ENCODE measurements around the gene RNF220. TPM values are rescaled to one million over a fixed set of nuclear protein-coding genes. Genes with fewer than 3 reads are reported as not detected.

RNF220 gene
- polyA plus RNA-seq, 1 donor from 2014 or later, result 142 TPM

DNA sequence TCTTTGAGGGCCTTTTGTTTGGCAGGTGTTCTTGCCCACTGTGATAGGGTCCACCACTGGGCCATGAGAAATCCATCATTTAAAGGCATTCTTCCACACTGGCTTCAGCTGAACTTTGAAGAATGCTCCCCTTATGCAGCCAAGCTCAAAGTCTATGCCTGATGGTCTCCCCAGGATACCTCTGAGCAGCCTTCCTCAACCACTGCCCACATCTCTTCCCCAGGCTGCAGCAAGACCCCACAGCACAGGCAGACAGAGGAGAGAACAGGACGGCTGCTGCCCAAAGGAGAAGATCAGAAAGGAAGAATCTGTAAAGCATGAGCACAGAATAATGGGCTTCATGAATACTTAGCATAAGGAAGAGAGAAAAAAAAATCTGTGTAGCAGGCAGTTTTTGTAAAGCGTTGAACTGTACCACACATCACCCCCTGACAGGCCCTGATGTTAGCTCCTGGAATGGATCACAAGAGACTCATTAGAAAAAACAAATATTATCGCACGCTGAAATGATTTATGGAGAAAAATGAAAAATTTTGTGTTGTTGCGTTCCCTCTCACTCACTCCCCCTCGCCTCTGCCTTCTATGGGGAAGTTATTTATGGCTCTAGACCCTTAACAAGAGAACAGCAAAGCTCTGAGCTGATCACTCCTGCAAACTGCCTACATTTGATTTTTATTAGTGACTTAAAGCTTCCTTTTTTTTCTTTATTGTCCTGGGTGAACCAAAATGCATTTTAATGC is 135.1 kb downstream of the RNF220 start:
- TF ChIP-seq, protein P1, sequence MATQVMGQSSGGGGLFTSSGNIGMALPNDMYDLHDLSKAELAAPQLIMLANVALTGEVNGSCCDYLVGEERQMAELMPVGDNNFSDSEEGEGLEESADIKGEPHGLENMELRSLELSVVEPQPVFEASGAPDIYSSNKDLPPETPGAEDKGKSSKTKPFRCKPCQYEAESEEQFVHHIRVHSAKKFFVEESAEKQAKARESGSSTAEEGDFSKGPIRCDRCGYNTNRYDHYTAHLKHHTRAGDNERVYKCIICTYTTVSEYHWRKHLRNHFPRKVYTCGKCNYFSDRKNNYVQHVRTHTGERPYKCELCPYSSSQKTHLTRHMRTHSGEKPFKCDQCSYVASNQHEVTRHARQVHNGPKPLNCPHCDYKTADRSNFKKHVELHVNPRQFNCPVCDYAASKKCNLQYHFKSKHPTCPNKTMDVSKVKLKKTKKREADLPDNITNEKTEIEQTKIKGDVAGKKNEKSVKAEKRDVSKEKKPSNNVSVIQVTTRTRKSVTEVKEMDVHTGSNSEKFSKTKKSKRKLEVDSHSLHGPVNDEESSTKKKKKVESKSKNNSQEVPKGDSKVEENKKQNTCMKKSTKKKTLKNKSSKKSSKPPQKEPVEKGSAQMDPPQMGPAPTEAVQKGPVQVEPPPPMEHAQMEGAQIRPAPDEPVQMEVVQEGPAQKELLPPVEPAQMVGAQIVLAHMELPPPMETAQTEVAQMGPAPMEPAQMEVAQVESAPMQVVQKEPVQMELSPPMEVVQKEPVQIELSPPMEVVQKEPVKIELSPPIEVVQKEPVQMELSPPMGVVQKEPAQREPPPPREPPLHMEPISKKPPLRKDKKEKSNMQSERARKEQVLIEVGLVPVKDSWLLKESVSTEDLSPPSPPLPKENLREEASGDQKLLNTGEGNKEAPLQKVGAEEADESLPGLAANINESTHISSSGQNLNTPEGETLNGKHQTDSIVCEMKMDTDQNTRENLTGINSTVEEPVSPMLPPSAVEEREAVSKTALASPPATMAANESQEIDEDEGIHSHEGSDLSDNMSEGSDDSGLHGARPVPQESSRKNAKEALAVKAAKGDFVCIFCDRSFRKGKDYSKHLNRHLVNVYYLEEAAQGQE (IDR thresholded peaks at IDR 0.05; ENCODE audit: borderline replicate concordance), result no peak
- TF ChIP-seq EP300 (conservative IDR thresholded peaks at IDR 0.05; ENCODE audit: poor library complexity, severe bottlenecking) (no peak), TAF1 (IDR thresholded peaks at IDR 0.05; ENCODE audit: low read depth) (no peak), SMC3 (conservative IDR thresholded peaks at IDR 0.05; ENCODE audit: poor library complexity) (no peak), RAD21 (conservative IDR thresholded peaks at IDR 0.05) (no peak), MXI1 (conservative IDR thresholded peaks at IDR 0.05; ENCODE audit: poor library complexity, severe bottlenecking) (no peak), EZH2 (IDR thresholded peaks at IDR 0.05; ENCODE audit: borderline replicate concordance, insufficient read depth, low read length, poor library complexity, severe bottlenecking) (no peak), POLR2AphosphoS5 (IDR thresholded peaks at IDR 0.05) (no peak)
- TF ChIP-seq, protein P2, sequence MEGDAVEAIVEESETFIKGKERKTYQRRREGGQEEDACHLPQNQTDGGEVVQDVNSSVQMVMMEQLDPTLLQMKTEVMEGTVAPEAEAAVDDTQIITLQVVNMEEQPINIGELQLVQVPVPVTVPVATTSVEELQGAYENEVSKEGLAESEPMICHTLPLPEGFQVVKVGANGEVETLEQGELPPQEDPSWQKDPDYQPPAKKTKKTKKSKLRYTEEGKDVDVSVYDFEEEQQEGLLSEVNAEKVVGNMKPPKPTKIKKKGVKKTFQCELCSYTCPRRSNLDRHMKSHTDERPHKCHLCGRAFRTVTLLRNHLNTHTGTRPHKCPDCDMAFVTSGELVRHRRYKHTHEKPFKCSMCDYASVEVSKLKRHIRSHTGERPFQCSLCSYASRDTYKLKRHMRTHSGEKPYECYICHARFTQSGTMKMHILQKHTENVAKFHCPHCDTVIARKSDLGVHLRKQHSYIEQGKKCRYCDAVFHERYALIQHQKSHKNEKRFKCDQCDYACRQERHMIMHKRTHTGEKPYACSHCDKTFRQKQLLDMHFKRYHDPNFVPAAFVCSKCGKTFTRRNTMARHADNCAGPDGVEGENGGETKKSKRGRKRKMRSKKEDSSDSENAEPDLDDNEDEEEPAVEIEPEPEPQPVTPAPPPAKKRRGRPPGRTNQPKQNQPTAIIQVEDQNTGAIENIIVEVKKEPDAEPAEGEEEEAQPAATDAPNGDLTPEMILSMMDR (IDR thresholded peaks at IDR 0.05; ENCODE audit: poor library complexity, severe bottlenecking), result no peak
- H3K4me3 ChIP-seq (ENCODE audit: low read length), result no peak overlapping the region

DNA sequence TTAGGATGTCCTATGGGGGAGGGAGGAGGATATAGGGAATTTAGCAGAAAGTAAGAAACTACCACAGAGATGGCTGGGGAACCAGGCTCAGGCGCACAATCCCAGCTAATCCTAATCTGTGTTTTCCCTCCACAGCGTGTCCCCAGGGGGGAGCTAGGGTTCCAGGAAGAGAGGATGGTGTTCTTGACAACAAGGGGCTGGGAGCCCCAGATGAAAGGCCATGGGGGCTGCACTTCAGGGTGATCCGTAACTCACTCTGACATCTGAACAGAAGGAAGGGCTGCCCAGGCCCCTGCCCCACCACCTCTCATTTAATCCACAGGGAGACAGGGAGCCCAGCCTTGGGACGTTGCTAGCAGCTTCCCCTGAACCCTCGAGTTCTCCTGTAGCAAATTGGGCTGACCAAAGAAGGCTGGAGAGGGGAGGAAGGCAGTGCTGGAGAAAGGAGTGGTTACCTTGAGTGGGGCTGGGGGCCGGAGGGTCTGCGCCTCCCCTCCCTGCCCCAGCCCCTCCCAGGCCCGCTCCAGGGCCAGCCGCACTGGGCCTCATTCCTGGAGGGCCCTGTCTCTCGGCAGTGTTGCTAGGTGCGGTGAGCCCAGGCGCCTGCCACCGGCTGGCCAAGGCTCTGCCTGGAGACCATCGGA is 137.5 kb downstream of the RNF220 start:
- Histone ChIP-seq H3K9me3 (ENCODE audit: low read length) (no peaks in the 10 kb centered on the region), H3K9me2 (ENCODE audit: insufficient read depth, low read length) (no peaks in the 10 kb centered on the region), H3K36me3 (ENCODE audit: insufficient read depth, low read length) (no peaks in the 10 kb centered on the region), H4K20me1 (ENCODE audit: insufficient read depth) (no peaks in the 10 kb centered on the region), H3K79me2 (replicated peaks; ENCODE audit: insufficient read depth, low read length) (no peaks in the 10 kb centered on the region), H3K4me2 (ENCODE audit: low read length) (no peak overlapping the region), H3K4me3 (ENCODE audit: low read length) (no peak overlapping the region), H3K9ac (ENCODE audit: low read length) (no peak overlapping the region), H3F3A (ENCODE audit: insufficient read depth, low read length, poor library complexity, severe bottlenecking) (no peaks in the 10 kb centered on the region), H3K27ac (ENCODE audit: low read length) (no peak overlapping the region), H2AFZ (ENCODE audit: low read depth, low read length) (no peak overlapping the region), H3K27me3 (ENCODE audit: insufficient read depth, low read depth, low read length) (peaks cover 27% of the 10 kb centered on the region)
- TF ChIP-seq POLR2AphosphoS5 (IDR thresholded peaks at IDR 0.05) (no peak), SMC3 (conservative IDR thresholded peaks at IDR 0.05; ENCODE audit: poor library complexity) (no peak), EP300 (conservative IDR thresholded peaks at IDR 0.05; ENCODE audit: poor library complexity, severe bottlenecking) (no peak), TAF1 (IDR thresholded peaks at IDR 0.05; ENCODE audit: low read depth) (no peak), EZH2 (IDR thresholded peaks at IDR 0.05; ENCODE audit: borderline replicate concordance, insufficient read depth, low read length, poor library complexity, severe bottlenecking) (no peak), MXI1 (conservative IDR thresholded peaks at IDR 0.05; ENCODE audit: poor library complexity, severe bottlenecking) (no peak), RAD21 (conservative IDR thresholded peaks at IDR 0.05) (no peak)
- TF ChIP-seq, protein P2 (IDR thresholded peaks at IDR 0.05; ENCODE audit: poor library complexity, severe bottlenecking), result no peak
- TF ChIP-seq, protein P1 (IDR thresholded peaks at IDR 0.05; ENCODE audit: borderline replicate concordance), result no peak

More for the DNA sequence above, 135.1 kb downstream of the RNF220 start:
- no peaks in the 10 kb centered on the region for H3F3A ChIP-seq (ENCODE audit: insufficient read depth, low read length, poor library complexity, severe bottlenecking)
- no peak overlapping the region for H3K27ac ChIP-seq (ENCODE audit: low read length)
- H3K9me3 ChIP-seq (ENCODE audit: low read length), result no peaks in the 10 kb centered on the region
- H3K4me2 ChIP-seq (ENCODE audit: low read length), result no peak overlapping the region
- no peak overlapping the region for H3K9ac ChIP-seq (ENCODE audit: low read length)
- no peaks in the 10 kb centered on the region for H4K20me1 ChIP-seq (ENCODE audit: insufficient read depth)
- H3K36me3 ChIP-seq (ENCODE audit: insufficient read depth, low read length), result no peaks in the 10 kb centered on the region
- H3K27me3 ChIP-seq (ENCODE audit: insufficient read depth, low read depth, low read length), result peaks cover 12% of the 10 kb centered on the region
- no peaks in the 10 kb centered on the region for H3K9me2 ChIP-seq (ENCODE audit: insufficient read depth, low read length)
- H2AFZ ChIP-seq (ENCODE audit: low read depth, low read length), result no peak overlapping the region
- no peaks in the 10 kb centered on the region for H3K79me2 ChIP-seq (replicated peaks; ENCODE audit: insufficient read depth, low read length)
